Tibial nerve (tissue), 3 donors: ENCODE measurements around the gene CSKMT.
"Not testable (repeated sequence)": the region's sequence is repeated elsewhere in the genome, so short reads cannot be mapped to it uniquely, and the experiment has no call there.

Source experiments
- CTCF ChIP-seq, 5 experiments: fragments of 200-600 bp in 3 of 5; fragments of 450-650 bp in 2 of 5; sonication (generic) in 3 of 5; IDR thresholded peaks; one replicate each; pipeline ENCODE4 v1.5.1; 2016 to 2019; ENCODE audit warnings: antibody characterized with exemption in 5 of 5, mild to moderate bottlenecking in 3 of 5, moderate library complexity in 2 of 5
- POLR2A ChIP-seq, 2 donors: fragments of 450-650 bp; IDR thresholded peaks; one replicate each; pipeline ENCODE4 v1.6.1; 2017; ENCODE audit warnings: antibody characterized with exemption in 2 of 2, mild to moderate bottlenecking in 2 of 2, moderate library complexity in 2 of 2

DNA sequence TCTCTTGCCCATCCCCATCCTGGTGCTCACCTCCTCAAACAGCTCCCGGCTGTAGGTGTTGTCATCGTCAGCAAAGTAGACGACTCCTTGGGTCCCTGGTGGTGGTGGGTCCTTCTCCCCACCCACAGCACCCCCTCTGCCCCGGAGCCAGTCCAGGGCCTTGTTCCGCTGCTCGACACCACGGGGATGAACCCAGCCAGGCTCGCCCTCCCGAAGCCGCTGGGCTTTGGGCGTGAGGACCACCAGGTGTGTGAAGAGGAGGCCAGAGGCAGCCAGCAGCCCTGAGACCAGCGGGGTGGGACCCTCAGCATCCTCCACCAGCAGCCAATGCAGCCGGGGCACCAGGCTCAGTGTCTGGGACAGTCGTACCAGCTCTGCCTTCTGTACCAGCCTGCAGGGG is 48.2 kb upstream of the CSKMT start:
- TF ChIP-seq CTCF, POLR2A (IDR thresholded peaks at IDR 0.05): not testable (repeated sequence)
